ENCODE data around the gene EGFR.

EGFR gene

DNA sequence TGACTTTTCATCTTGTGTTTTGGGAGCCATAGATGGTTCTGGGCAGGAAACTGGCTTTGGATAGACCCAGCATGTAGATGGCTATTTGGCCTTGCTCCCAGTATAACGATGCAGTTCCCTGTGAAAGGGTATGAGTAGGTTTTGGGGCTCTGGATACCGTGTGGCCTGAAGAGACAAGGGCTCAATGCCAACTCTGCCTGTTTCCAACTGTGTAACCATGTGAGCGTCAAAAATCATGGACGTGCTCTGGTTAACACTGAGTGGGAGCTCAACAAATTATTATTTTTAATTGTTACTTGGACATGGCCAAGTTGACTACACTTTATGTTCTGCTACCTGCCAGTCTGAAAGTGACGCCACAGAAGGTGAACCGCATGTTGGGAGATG, 41.8 kb downstream of the EGFR start:
- DNase-seq (ENCODE audit: low spot score) = no peak
- no peak for FAIRE-seq

DNA sequence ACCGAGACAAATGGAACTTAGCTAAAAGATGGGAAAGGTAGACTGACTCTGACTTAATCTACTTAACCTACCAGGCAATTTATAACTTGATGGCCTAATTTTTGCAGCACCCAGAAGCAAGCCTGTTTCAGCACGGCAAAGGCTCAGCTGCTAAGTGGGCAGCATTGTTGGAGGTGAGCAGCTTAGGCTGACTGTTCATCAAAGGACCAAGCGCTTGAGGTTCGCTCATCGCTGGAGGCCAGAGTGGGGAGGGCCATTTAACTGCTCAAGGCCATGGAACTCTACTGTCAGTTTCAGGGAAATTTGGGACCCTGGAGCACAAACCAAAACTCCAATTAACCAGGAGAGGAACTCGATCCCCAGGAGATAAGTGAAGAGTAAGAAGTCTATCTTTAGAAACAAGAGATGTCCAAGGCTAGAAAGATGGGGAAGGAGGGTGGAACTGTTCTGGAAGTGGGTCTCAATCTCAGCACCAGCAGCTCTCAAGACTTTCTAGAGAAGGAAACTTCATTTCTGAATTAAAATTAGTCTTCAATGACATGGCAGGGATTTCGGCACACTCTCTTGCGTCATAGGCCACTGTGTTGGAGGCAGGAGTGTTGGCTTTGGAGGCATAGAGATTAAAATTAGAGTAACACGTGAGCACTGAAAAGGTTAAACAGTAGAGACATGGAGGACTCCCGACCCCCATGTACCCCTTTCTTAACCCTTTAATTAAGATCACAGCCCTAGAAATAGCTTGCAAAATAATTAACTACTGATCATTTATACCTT, 43.1 kb downstream of the EGFR start:
- FAIRE-seq (no peak), DNase-seq (ENCODE audit: low spot score) (no peak)

GRCh38 chr7:55063061-55063460, 44.2 kb downstream of the EGFR start:
- DNase-seq (ENCODE audit: low spot score) = no peak
- no peak for FAIRE-seq

- DNase-seq (ENCODE audit: low spot score) (peak; percentile 52), FAIRE-seq (peak; percentile 62)
These were observed 44.8 kb downstream of the EGFR start for GRCh38 chr7:55063633-55064032.

- DNase-seq (ENCODE audit: low spot score) = peak; percentile 88
- FAIRE-seq = peak; percentile 91
These were observed 46.3 kb downstream of the EGFR start for GRCh38 chr7:55065079-55065478.

- peak; percentile 82 for DNase-seq (ENCODE audit: low spot score)
- no peak for FAIRE-seq
These were observed 46.9 kb downstream of the EGFR start for GRCh38 chr7:55065511-55066229.

- FAIRE-seq = peak; percentile 9
- DNase-seq (ENCODE audit: low spot score) = no peak
These were observed 47.7 kb downstream of the EGFR start for GRCh38 chr7:55066524-55066923.

DNA sequence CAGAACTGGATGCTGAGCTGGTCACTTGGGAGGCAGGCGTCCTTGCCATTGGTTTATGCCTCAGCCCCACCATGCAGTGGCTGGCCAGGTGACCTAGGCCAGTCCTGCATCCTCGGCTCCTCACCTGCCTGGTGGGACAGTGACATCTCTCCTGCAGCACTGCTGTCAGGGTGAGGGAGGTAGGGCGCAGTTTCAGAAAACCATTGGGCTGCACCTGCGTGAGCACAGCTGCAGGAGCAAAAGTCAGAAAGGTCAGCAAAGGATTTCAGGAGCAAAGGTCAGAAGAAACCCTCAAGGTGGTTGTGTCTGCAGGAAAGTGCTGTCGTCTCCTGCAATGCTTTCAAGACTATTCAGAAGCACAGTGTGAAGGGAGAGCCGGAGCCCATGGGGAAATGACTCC, 48.1 kb downstream of the EGFR start:
- peak; percentile 20 for FAIRE-seq

DNA sequence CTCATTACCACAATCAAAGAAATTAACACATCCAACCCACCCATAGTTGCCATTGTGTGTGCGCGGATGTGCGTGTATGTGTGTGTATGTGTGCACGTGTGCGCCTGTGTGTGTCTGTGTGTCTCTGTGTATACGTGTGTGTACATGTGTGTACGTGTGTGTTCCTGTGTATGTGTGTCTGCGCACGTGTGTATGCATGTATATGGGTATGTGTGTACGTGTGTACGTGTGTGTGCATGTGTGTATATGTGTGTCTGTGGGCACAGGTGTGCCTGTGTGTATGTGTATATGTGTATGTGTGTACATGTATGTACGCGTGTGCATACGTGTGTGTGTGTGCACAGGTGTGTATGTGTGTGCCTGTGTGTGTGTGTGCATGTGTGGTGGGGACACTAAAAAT, 48.9 kb downstream of the EGFR start:
- DNase-seq (ENCODE audit: low spot score) (no peak), FAIRE-seq (peak; percentile 99)

More for the DNA sequence above, 48.1 kb downstream of the EGFR start:
- DNase-seq (ENCODE audit: low spot score) = no peak

- FAIRE-seq (no peak), DNase-seq (ENCODE audit: low spot score) (no peak)
These were observed 50.5 kb downstream of the EGFR start for GRCh38 chr7:55069271-55069792.

- no peak for DNase-seq (ENCODE audit: low spot score)
- FAIRE-seq = no peak
These were observed 51.5 kb downstream of the EGFR start for GRCh38 chr7:55070271-55070743.

- FAIRE-seq = no peak
- no peak for DNase-seq (ENCODE audit: low spot score)
These were observed 52.0 kb downstream of the EGFR start for GRCh38 chr7:55070854-55071253.

GRCh38 chr7:55071411-55072175, 52.8 kb downstream of the EGFR start:
- FAIRE-seq (no peak), DNase-seq (ENCODE audit: low spot score) (no peak)

GRCh38 chr7:55072251-55072650, 53.4 kb downstream of the EGFR start:
- no peak for FAIRE-seq
- no peak for DNase-seq (ENCODE audit: low spot score)

GRCh38 chr7:55073051-55073511, 54.3 kb downstream of the EGFR start:
- DNase-seq (ENCODE audit: low spot score) = no peak
- FAIRE-seq = no peak

GRCh38 chr7:55073976-55074528, 55.2 kb downstream of the EGFR start:
- FAIRE-seq (peak; percentile 93), DNase-seq (ENCODE audit: low spot score) (peak; percentile 88)

DNA sequence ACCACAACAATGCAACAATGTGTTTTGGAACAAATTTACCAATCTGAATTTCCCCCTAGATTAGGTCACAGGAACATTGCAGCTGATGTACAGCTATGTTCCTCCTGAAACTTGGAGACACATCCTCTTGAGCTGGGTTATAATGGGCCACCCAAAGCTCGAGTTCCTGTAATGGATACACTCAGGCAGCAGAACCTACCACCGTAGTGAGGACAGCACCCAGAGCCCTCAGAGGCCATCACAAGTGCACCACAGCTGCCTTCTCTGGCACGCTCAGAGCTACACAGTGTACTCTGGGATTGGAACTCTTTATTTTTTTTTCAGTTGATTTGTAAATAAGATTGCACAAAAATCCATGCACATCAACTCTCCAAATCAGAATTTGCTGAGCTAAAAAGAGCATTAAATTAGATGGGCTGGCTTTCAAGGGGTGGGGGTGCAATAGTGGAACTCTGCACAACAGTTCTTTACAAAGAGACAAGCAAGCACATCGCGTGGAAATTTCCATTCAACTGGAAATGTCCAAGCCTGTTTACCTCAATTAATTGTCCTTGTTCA, 56.7 kb downstream of the EGFR start:
- no peak for DNase-seq (ENCODE audit: low spot score)
- FAIRE-seq = no peak

DNA sequence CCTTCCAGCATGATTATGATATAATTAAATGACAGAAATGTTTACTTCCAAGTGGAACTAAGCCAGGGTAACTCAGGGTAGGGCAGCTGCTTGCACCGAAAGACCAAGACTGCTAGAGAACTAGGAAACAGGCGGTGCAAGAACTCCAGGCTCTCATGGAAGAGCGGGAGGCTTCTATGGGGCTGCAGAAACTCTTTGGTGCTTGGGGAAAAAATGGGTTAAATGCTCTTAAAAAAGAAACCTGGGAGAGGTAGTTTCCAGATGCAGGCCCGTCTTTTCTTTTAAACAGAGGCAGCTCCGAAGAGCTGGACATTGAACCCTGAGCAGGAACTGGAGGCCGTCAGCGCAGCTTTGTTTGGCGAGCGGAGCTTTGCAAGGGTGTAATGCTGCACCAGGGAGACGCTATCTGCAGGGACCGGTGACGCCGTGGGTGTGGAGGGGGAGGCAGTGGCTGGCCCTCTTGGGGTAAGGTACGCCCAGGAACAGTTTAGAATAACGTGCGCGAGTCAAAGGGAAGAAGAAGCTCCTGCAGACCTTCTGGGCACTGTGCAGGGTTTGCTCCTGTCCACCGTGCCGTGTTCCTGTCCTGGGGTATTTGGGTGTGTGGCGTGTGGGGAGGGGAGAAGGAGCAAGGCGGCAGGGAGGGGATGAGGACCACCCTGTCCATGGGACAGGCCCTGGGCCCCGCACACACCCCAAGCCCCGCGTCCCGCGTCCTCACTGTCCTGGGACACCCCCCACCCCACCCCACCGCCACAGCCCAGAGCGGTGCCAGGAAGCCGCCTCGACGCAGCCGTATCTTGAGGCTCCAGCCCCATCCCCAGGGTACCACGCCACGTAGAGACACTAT, 59.0 kb downstream of the EGFR start:
- FAIRE-seq (no peak), DNase-seq (ENCODE audit: low spot score) (no peak)

DNA sequence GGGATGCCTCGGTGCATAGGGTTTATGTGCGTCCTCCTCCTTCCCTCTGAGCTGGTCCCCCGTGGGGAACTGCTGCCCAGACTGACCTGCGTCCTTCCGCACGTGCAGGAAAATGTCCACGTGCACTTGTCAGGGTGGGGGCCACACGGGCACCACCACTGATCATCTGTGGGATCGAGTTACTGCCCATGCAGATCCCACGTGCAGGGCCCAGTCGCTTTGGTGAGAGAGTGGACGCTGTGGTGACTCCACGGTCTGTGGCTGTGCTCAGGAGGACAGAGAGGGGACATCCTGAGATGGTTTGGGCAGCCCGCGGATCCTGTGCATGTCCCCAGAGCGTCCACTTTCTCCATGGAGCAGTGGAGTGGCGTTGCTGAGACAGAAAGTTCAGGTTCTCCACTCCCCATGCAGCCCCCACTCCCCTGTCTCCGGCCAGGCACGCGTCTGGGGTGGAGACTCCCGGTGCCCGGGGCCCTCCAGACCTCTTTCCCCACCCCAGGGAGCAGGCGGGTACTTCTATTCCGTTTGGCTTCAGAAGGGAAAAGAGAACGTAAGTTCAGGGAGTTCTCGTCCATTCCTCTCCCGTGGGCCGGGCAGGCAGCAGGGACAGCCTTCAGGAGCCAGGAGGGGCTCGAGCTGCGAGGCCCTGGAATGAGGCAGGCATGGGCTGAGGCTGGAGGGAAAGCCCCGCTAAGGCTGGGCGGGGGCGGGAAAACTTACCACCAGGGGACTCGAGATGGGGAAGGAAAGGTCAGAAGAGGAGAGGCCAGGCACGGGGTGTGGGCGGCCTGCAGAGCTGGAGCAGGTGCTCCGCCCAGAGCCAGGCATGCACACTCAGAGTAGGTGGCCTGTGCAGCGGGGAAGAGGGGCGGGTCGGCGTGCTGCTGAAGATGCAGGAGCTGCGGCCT, 59.9 kb downstream of the EGFR start:
- FAIRE-seq = peak; percentile 71

More for the DNA sequence above, 59.9 kb downstream of the EGFR start:
- peak; percentile 53 for DNase-seq (ENCODE audit: low spot score)

All from urothelium cell line (cell line).